ENCODE measurements around the gene KLHL14. TPM values are rescaled to one million over a fixed set of nuclear protein-coding genes. Genes with fewer than 3 reads are reported as not detected.

Gene KLHL14
- polyA plus RNA-seq, 2 of the 4 experiments (the other 2 are of a cell fraction), result not detected

DNA sequence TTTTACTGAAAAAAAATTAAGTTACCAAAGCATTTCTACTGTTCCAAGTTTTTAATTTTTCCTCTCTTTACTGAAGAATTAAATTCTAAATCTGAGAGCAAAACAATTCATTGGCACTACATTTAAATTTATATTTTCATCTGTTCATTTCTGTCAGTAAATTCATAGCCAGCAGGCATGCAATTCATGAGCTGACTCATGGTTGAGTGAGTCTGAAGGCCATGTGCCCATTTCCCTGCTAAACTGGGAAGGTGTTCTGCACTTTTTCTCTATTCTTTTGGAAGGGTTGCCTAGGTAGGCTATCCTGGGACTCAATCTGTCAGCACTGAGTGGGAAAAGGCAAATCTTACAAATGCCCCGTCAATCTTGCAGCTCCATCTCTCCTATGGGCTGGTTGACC is 88.7 kb downstream of the KLHL14 start:
- ATAC-seq, result no peak
- TF ChIP-seq HOXB5 (CRISPR knock-in tag; IDR thresholded peaks at IDR 0.05), result no peak
- no peak for TF ChIP-seq CBX8 (IDR thresholded peaks at IDR 0.05)
- TF ChIP-seq MAZ (IDR thresholded peaks at IDR 0.05; ENCODE audit: borderline replicate concordance, low read depth, low read length), result no peak
- TF ChIP-seq CBX2 (IDR thresholded peaks at IDR 0.05; ENCODE audit: borderline replicate concordance, low read depth), result no peak
- no peak for TF ChIP-seq KDM1A (IDR thresholded peaks at IDR 0.05; ENCODE audit: low read depth)
- TF ChIP-seq HOXA7 (CRISPR knock-in tag; IDR thresholded peaks at IDR 0.05), result no peak
- TF ChIP-seq CHD4 (IDR thresholded peaks at IDR 0.05; ENCODE audit: borderline replicate concordance), result no peak
- TF ChIP-seq ELK1 (IDR thresholded peaks at IDR 0.05; ENCODE audit: low read depth, low read length), result no peak
- no peak for TF ChIP-seq CEBPB (IDR thresholded peaks at IDR 0.05)
- no peak for TF ChIP-seq NR3C1 (IDR thresholded peaks at IDR 0.05)
- TF ChIP-seq, protein P1, sequence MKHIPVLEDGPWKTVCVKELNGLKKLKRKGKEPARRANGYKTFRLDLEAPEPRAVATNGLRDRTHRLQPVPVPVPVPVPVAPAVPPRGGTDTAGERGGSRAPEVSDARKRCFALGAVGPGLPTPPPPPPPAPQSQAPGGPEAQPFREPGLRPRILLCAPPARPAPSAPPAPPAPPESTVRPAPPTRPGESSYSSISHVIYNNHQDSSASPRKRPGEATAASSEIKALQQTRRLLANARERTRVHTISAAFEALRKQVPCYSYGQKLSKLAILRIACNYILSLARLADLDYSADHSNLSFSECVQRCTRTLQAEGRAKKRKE (CRISPR knock-in tag; IDR thresholded peaks at IDR 0.05; ENCODE audit: low read depth), result no peak
- FAIRE-seq, result no peak
- Histone ChIP-seq H3K4me2 (no peak overlapping the region), H3K9me3 (no peaks in the 10 kb centered on the region), H3K4me1 (no peaks in the 10 kb centered on the region), H3K4me3 (no peak overlapping the region), H3K27ac (no peak overlapping the region)
- POLR2A ChIA-PET, result no interaction called here
- CTCF ChIA-PET, result no interaction called here
- no peak for DNase-seq (ENCODE audit: low read depth in 1 of 2, low spot score in 1 of 2)
- 0% methylated on average over 1 of the region's 1 CpG for WGBS (ENCODE audit: missing lambda C conversion rate)

DNA sequence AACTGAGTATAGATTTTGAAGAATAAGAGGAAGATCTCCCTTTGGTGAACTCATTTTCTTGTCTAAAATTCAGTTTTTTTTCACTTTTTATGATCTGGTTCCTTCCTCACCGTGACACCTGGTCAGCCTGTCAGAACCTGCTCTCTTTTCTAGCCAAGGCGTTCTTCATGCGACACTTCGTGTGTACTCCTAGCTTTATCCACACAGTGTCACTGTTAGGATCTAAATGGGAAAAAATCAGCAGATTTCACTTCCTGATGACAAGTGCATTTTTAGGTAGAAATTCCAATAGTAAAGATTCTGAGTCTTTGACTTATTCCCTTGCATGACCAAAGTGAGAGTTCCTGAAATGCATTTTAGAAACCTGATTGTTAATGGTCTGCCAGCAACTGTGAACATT is 89.8 kb downstream of the KLHL14 start:
- Histone ChIP-seq H3K4me1 (no peaks in the 10 kb centered on the region), H3K4me2 (no peak overlapping the region), H3K4me3 (no peak overlapping the region), H3K27ac (no peak overlapping the region), H3K9me3 (no peaks in the 10 kb centered on the region)
- no peak for TF ChIP-seq NFE2L2 (conservative IDR thresholded peaks at IDR 0.05; ENCODE audit: low read length)
- no peak for TF ChIP-seq HOXA7 (CRISPR knock-in tag; IDR thresholded peaks at IDR 0.05)
- no peak for TF ChIP-seq CTCF (IDR thresholded peaks at IDR 0.05)
- no peak for TF ChIP-seq RARB (CRISPR knock-in tag; IDR thresholded peaks at IDR 0.05)
- no peak for TF ChIP-seq JUN (IDR thresholded peaks at IDR 0.05)
- no peak for TF ChIP-seq TFCP2L1 (CRISPR knock-in tag; IDR thresholded peaks at IDR 0.05)
- no peak for TF ChIP-seq MAZ (IDR thresholded peaks at IDR 0.05; ENCODE audit: borderline replicate concordance, low read depth, low read length)
- TF ChIP-seq EHMT2 (IDR thresholded peaks at IDR 0.05; ENCODE audit: low read depth), result no peak
- no peak for TF ChIP-seq ZSCAN20 (CRISPR knock-in tag; IDR thresholded peaks at IDR 0.05)
- TF ChIP-seq HEYL (CRISPR knock-in tag; IDR thresholded peaks at IDR 0.05), result no peak
- TF ChIP-seq GATA3 (IDR thresholded peaks at IDR 0.05; ENCODE audit: borderline replicate concordance), result no peak
- TF ChIP-seq CEBPB (IDR thresholded peaks at IDR 0.05), result no peak
- TF ChIP-seq BCL3 (IDR thresholded peaks at IDR 0.05), result no peak
- no peak for TF ChIP-seq EP300 (IDR thresholded peaks at IDR 0.05)
- no peak for TF ChIP-seq HOXB13 (CRISPR knock-in tag; IDR thresholded peaks at IDR 0.05; ENCODE audit: low read depth)
- TF ChIP-seq CBX8 (IDR thresholded peaks at IDR 0.05), result no peak
- TF ChIP-seq HMGXB4 (CRISPR knock-in tag; IDR thresholded peaks at IDR 0.05; ENCODE audit: borderline replicate concordance), result no peak
- no peak for TF ChIP-seq NR3C1 (IDR thresholded peaks at IDR 0.05)
- TF ChIP-seq FOSL2 (IDR thresholded peaks at IDR 0.05), result no peak
- no peak for TF ChIP-seq FOSL2 (CRISPR knock-in tag; IDR thresholded peaks at IDR 0.05)
- CTCF ChIA-PET, result no interaction called here
- ATAC-seq (no peak), DNase-seq (ENCODE audit: low read depth in 1 of 2, low spot score in 1 of 2) (no peak), FAIRE-seq (no peak)
- POLR2A ChIA-PET, result no interaction called here
- 18% methylated on average over 4 of the region's 4 CpGs for WGBS (ENCODE audit: missing lambda C conversion rate)

All from A549 (cell line).